GM12864 (cell line): ENCODE measurements around the gene MAGI1.

ENCODE experiments used
- DNase-seq: peaks from one replicate; pipeline ENCODE4 v3.0.0-alpha.2; 2011; ENCODE audit warnings: low read depth
- H3K4me3 ChIP-seq: 2 replicates; pipeline ENCODE4 v1.5.1; 2011; ENCODE audit warnings: mild to moderate bottlenecking, low read depth, low read length, control low read depth
- TF ChIP-seq, protein P1 (sequence below): IDR thresholded peaks from 2 replicates; pipeline ENCODE4 v1.5.1; 2011; ENCODE audit warnings: low read depth, mild to moderate bottlenecking, moderate library complexity, low read length, control low read depth, inconsistent platforms; ENCODE audit errors: missing control alignments

The MAGI1 gene

DNA sequence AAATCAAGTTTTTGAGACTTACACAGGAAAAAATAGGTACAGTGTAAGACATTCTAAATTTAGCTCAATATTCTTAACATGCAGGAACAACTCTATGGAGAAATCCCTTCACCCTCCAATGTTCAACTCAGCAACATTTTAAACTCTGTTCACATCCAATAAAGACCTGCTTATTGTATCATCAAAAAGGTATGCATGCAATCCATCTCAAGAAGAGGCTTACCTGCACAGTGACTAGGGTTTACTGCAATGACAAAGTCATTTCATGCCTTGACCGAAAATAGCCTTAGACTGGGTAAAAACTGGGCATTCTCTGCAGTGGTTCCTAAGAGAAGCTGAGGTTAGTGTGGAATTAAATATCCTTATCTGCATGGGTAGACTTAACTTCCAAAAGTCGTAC lies 80.5 kb downstream of the MAGI1 start:
- TF ChIP-seq, protein P1, sequence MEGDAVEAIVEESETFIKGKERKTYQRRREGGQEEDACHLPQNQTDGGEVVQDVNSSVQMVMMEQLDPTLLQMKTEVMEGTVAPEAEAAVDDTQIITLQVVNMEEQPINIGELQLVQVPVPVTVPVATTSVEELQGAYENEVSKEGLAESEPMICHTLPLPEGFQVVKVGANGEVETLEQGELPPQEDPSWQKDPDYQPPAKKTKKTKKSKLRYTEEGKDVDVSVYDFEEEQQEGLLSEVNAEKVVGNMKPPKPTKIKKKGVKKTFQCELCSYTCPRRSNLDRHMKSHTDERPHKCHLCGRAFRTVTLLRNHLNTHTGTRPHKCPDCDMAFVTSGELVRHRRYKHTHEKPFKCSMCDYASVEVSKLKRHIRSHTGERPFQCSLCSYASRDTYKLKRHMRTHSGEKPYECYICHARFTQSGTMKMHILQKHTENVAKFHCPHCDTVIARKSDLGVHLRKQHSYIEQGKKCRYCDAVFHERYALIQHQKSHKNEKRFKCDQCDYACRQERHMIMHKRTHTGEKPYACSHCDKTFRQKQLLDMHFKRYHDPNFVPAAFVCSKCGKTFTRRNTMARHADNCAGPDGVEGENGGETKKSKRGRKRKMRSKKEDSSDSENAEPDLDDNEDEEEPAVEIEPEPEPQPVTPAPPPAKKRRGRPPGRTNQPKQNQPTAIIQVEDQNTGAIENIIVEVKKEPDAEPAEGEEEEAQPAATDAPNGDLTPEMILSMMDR = no peak
- H3K4me3 ChIP-seq = no peak overlapping the region
- DNase-seq = no peak

DNA sequence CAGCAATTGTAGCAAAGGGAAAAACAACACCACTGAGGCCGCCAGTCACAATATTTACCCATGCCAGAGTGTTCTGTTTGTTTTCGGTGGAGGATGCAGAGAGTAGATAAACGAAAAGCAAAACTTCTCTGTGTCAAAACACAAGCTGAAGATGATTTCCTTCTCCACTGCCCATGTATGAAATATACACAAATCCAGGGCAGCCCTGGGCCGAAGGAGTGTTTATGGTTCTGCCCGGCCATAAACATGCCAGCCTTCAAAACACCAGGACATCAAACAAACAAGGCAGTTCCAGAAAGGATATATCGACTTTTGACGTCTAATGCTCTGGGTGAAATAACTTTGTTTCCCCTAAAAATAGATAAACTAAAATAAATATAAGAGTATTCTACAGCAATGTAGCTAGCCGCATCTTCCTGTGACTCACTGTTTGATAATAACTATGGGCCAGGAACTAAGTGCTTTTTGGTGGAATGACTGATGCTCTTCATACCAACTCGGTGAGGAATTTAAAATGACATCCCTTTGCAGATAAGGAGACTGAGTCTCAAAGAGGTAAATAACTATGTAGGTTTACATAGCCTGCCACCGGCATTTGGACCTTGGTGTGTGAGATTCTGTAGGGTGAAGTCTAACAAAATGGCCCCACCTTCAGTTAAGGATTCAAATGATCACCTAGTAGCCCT lies 82.8 kb downstream of the MAGI1 start:
- TF ChIP-seq, protein P1 = no peak
- H3K4me3 ChIP-seq = no peak overlapping the region
- no peak for DNase-seq

DNA sequence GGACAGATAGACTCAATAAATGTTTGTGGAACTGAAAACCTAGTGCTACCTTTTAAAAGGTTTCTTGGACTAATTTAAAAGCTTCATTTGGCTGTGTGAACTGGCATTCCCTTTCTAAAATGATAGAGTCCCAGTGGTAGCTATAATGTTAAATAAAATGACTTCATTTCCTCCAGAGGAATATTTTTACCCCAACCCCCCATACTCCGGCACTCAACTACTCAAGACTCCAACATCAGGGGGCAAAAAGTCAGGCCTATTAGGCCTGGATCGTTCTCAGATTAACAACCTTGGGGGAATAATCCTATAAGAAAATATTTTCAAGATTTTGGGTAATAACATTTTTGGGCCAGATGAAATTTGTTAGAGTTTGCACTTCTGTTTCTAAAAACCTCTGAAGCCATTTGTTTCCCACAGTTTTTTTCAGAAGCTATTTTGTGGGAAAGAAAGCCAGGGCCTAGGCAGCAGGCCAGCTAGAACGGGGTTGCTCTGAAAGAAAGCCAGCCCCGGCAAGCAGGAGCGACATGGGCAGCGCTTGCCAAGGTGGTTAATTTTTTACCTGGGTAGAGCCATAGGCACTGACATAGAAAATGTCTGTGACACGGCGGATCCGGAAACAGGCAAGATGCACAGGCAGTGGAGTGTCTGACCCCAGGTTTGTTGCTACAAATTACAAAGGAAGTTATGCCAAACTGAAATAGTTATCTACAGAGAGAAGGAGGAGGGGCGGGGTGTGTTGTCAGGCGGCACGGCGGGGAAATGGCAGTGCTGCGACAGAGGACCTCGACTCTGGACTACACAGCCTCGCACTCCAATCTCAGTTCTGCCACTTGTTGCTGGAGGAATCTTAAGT lies 84.6 kb downstream of the MAGI1 start:
- no peak overlapping the region for H3K4me3 ChIP-seq
- TF ChIP-seq, protein P1 = no peak
- no peak for DNase-seq

DNA sequence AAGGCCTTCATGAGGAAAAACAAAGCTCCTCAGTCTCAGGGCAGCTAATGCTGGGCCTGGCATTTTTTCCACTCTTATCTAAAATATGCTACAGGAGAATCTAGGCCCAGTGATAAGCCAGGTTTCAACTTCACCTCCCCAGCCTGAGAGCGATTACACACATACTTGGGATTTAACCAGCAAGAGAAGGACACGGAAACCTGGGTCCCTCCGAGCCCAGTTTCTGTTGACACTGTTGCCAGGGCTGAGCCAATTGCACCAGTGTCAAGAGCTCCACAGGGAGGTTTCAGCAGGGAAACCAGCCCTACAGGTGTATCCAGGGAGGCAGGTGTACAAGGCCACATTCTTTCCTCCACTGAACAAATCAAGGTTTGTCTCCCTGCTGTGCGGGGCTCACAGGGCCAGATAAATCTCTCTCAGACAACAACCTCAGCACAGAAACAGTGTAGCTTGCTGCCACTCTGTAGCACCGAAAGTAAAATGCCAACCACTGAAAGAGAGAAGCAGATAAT lies 85.4 kb downstream of the MAGI1 start:
- H3K4me3 ChIP-seq = no peak overlapping the region
- DNase-seq = no peak
- TF ChIP-seq, protein P1 = no peak

DNA sequence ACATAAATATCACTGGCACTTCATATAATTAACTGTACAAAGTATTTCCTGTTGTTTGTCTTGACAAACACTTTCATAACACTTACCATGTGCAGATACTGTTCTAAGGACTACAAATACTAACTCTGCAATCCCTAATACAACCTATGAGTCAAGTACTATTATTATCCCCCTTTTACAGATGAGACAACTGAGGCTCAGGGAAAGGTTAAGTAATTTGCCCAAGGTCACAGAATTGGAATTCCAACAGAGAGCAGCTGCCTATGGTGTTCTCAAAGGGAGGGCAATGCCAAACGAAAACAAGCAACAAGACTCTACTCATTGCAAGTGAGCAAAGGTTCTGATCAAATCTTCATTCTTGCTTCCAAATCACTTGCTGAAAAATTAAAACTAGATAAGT lies 85.9 kb downstream of the MAGI1 start:
- no peak for DNase-seq
- no peak overlapping the region for H3K4me3 ChIP-seq
- TF ChIP-seq, protein P1 = no peak

DNA sequence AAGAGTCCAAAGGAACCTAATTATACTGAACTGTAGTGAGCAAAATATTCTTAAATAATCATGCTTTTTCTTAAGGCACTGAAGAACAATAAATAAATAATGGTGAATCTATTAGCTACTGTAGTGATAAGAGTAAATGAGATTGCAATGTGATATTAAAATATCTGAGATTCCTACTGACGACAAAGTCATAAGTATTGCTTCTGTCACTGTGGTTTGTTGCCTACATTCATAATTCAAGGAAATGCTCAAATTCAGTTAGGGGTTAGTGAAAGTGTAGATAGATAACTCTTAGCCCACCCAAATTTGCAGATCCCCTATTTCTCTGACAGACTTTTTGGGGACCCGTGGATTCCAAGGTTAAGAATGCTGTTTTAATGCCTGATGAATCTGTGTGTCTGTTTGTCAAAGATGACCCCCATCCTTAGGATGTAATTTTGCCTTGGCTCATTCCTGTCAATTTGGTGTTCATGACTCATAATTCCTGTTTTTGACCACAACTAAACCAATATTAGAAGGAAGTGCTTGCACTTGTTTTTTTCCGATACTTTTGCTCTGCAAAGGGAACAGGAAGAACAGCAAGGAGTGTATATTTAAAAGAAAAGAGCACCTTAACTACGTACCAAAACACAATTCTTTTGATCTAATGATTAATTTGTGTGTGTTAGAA lies 86.7 kb downstream of the MAGI1 start:
- TF ChIP-seq, protein P1 = no peak
- no peak overlapping the region for H3K4me3 ChIP-seq
- DNase-seq = no peak
